GM23338 (cell line): ENCODE results near the gene CADPS2. TPM values are rescaled to one million over a fixed set of nuclear protein-coding genes. Genes with fewer than 3 reads are reported as not detected.

Source experiments
- CREB1 ChIP-seq: fragments of 250-450 bp; sonication (Bioruptor Pico); IDR thresholded peaks from 2 replicates; pipeline ENCODE4 v1.5.0; 2020; ENCODE audit warnings: low read depth, mild to moderate bottlenecking, moderate library complexity
- ETS1 ChIP-seq: IDR thresholded peaks from 2 replicates; pipeline ENCODE4 v1.6.1; 2016; ENCODE audit warnings: antibody characterized with exemption
- NANOG ChIP-seq: IDR thresholded peaks from 2 replicates; pipeline ENCODE4 v1.6.1; 2016; ENCODE audit warnings: antibody characterized with exemption, borderline replicate concordance
- POLR2AphosphoS5 ChIP-seq: IDR thresholded peaks from 2 replicates; pipeline ENCODE4 v1.6.1; 2016; ENCODE audit warnings: antibody characterized with exemption, low read depth
- ZNF114 ChIP-seq: fragments of 250-450 bp; sonication (Bioruptor Pico); IDR thresholded peaks from 2 replicates; pipeline ENCODE4 v1.5.0; 2020; ENCODE audit warnings: mild to moderate bottlenecking, moderate library complexity
- ZNF462 ChIP-seq: fragments of 250-450 bp; sonication (Bioruptor Pico); IDR thresholded peaks from 2 replicates; pipeline ENCODE4 v1.5.0; 2020; ENCODE audit warnings: mild to moderate bottlenecking, moderate library complexity
- polyA plus RNA-seq: library from polyadenylated mRNA; unstranded; fragments of >200 nt; fragmentation: Nextera tagmentation; extraction: Ambion mirVana; gene quantifications from 2 replicates; pipeline ENCODE4 v1.2.1, GENCODE V29; 2016
- total RNA-seq: library from RNA; depleted of rRNA; stranded (reverse); fragments of >200 nt; shearing (Covaris generic); gene quantifications from 2 replicates; pipeline ENCODE4 v1.2.3, GENCODE V29; 2014
- TF ChIP-seq, protein P1 (sequence below), 2 experiments: fragments of 200-600 bp in 1 of 2; sonication (generic) in 1 of 2; conservative IDR thresholded peaks; 2 replicates each; pipeline versions ENCODE4 v1.5.1 to v1.6.1; 2016 to 2017; ENCODE audit warnings: antibody characterized with exemption in 2 of 2, low read depth in 2 of 2, mild to moderate bottlenecking in 2 of 2, moderate library complexity in 1 of 2

Gene CADPS2
- total and polyA plus RNA-seq, 2 experiments from 2014 or later, result 16.3 to 36.9 TPM

DNA sequence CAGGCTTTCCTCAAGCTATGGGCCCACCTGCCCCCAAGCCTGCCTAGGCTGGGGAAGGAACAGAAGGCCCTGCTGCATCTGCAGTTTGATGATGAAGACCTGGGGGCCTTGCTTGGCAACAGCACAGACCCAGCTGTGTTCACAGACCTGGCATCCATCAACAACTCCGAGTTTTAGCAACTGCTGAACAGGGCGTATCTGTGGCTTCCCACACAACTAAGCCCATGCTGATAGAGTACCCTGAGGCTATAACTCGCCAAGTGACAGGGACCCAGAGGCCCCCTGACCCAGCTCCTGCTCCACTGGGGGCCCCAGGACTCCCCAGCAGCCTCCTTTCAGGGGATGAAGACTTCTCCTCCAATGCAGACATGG, 36.3 kb downstream of the CADPS2 start (continued):
- TF ChIP-seq ZNF462 (CRISPR knock-in tag) (no peak), NANOG (no peak), ZNF114 (CRISPR knock-in tag) (no peak), CREB1 (CRISPR knock-in tag) (no peak), POLR2AphosphoS5 (no peak), ETS1 (no peak)
- TF ChIP-seq, protein P1, sequence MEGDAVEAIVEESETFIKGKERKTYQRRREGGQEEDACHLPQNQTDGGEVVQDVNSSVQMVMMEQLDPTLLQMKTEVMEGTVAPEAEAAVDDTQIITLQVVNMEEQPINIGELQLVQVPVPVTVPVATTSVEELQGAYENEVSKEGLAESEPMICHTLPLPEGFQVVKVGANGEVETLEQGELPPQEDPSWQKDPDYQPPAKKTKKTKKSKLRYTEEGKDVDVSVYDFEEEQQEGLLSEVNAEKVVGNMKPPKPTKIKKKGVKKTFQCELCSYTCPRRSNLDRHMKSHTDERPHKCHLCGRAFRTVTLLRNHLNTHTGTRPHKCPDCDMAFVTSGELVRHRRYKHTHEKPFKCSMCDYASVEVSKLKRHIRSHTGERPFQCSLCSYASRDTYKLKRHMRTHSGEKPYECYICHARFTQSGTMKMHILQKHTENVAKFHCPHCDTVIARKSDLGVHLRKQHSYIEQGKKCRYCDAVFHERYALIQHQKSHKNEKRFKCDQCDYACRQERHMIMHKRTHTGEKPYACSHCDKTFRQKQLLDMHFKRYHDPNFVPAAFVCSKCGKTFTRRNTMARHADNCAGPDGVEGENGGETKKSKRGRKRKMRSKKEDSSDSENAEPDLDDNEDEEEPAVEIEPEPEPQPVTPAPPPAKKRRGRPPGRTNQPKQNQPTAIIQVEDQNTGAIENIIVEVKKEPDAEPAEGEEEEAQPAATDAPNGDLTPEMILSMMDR (conservative IDR thresholded peaks at IDR 0.05; ENCODE audit: low read depth in 2 of 2), result no peak
